Neutrophil (primary cell): ENCODE measurements around the gene ANKRD37.
"Not testable (repeated sequence)": the region's sequence is repeated elsewhere in the genome, so short reads cannot be mapped to it uniquely, and the experiment has no call there.

Source experiments
- H3K27ac ChIP-seq: fragments of 200-600 bp; sonication (generic); 2 replicates; pipeline ENCODE4 v1.5.1; 2016; ENCODE audit warnings: mild to moderate bottlenecking, moderate library complexity
- H3K27me3 ChIP-seq: fragments of 200-600 bp; sonication (generic); 2 replicates; pipeline ENCODE4 v1.6.0; 2016; ENCODE audit warnings: mild to moderate bottlenecking
- H3K36me3 ChIP-seq: fragments of 200-600 bp; sonication (generic); 2 replicates; pipeline ENCODE4 v1.5.1; 2017
- H3K4me1 ChIP-seq, 2 experiments: fragments of 200-600 bp in 1 of 2; sonication (generic) in 1 of 2; 1 replicate in 1 of 2; 2 replicates in 1 of 2; pipeline versions ENCODE4 v1.5.1 to v1.6.1; 2013 to 2016; ENCODE audit warnings: low read depth in 1 of 2, low read length in 1 of 2, mild to moderate bottlenecking in 1 of 2, moderate library complexity in 1 of 2; ENCODE audit not compliant: control insufficient read depth in 1 of 2, insufficient read depth in 1 of 2
- H3K4me3 ChIP-seq, 2 experiments: fragments of 200-600 bp in 1 of 2; sonication (generic) in 1 of 2; 1 replicate in 1 of 2; 2 replicates in 1 of 2; pipeline ENCODE4 v1.5.1; 2013 to 2016; ENCODE audit warnings: low read depth in 1 of 2, low read length in 1 of 2, mild to moderate bottlenecking in 1 of 2, moderate library complexity in 1 of 2
- H3K9me3 ChIP-seq: fragments of 200-600 bp; sonication (generic); 2 replicates; pipeline ENCODE4 v1.5.1; 2016
- TF ChIP-seq, protein P1 (sequence below): fragments of 200-600 bp; sonication (generic); IDR thresholded peaks from 2 replicates; pipeline ENCODE4 v1.5.1; 2016; ENCODE audit warnings: antibody characterized with exemption

Gene ANKRD37

DNA sequence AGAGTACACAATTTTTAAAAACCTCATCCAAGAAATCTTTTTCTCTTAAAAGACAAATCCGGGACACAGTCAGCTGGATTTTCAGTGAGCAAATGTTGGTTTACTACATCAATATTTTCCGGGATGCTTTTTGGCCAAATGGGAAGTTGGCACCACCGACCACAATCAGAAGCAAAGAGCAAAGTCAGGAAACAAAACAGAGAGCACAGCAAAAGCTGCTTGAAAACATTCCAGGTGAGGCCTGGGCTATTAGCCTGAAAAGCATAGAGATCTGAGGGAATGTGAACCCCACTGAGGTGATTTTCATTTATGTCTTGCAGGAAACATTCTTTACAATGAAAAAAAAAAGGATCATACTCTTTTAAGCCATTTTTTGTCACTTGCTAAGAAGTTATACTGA lies 34.8 kb upstream of the ANKRD37 start:
- Histone ChIP-seq H3K4me3 (no peak overlapping the region), H3K27ac (no peak overlapping the region), H3K9me3 (no peaks in the 10 kb centered on the region), H3K36me3 (no peaks in the 10 kb centered on the region), H3K27me3 (peaks cover 20% of the 10 kb centered on the region), H3K4me1 (no peaks in the 10 kb centered on the region)
- TF ChIP-seq, protein P1, sequence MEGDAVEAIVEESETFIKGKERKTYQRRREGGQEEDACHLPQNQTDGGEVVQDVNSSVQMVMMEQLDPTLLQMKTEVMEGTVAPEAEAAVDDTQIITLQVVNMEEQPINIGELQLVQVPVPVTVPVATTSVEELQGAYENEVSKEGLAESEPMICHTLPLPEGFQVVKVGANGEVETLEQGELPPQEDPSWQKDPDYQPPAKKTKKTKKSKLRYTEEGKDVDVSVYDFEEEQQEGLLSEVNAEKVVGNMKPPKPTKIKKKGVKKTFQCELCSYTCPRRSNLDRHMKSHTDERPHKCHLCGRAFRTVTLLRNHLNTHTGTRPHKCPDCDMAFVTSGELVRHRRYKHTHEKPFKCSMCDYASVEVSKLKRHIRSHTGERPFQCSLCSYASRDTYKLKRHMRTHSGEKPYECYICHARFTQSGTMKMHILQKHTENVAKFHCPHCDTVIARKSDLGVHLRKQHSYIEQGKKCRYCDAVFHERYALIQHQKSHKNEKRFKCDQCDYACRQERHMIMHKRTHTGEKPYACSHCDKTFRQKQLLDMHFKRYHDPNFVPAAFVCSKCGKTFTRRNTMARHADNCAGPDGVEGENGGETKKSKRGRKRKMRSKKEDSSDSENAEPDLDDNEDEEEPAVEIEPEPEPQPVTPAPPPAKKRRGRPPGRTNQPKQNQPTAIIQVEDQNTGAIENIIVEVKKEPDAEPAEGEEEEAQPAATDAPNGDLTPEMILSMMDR, result no peak

DNA sequence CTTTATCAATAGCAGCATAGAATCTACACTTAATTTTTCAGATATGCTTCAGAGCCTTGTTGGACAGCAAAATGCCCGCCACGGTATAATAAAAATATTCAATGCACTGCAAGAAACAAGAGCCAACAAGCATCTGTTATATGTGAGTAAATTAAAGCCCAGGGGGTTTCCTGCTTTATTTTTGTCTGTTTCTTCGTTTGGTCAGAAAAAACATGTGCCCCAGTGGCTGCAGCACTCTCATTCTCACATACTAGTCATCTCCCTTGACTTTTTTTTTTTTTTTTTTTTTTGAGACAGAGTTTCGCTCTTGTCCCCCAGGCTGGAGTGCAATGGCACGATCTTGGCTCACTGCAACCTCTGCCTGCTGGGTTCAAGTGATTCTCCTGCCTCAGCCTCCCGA lies 34.1 kb upstream of the ANKRD37 start:
- peaks cover 22% of the 10 kb centered on the region for H3K27me3 ChIP-seq
- H3K4me3 ChIP-seq, H3K9me3 ChIP-seq, H3K36me3 ChIP-seq, H3K4me1 ChIP-seq, H3K27ac ChIP-seq: not testable (repeated sequence)

DNA sequence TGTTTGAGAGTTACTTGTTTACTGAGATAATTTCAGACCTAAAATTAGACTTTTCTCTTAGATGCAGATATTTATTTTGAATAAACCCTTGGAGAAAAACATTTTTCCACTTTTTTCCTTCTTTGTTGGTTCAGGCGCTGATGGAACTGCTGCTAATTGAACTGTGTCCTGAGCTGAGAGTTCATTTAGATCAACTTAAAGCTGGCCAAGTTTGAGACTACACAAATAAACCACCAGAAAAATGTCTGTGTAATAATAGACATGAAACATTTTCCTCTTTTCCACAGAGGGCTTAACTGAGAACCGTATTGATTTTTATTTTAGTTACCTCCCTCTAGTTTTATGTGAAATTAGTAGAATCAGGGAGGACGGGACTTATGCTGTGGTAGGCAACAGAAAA lies 33.4 kb upstream of the ANKRD37 start:
- Histone ChIP-seq H3K27ac (no peak overlapping the region), H3K4me3 (no peak overlapping the region), H3K9me3 (no peaks in the 10 kb centered on the region), H3K27me3 (peaks cover 22% of the 10 kb centered on the region), H3K4me1 (no peaks in the 10 kb centered on the region), H3K36me3 (no peaks in the 10 kb centered on the region)
- TF ChIP-seq, protein P1, result no peak

DNA sequence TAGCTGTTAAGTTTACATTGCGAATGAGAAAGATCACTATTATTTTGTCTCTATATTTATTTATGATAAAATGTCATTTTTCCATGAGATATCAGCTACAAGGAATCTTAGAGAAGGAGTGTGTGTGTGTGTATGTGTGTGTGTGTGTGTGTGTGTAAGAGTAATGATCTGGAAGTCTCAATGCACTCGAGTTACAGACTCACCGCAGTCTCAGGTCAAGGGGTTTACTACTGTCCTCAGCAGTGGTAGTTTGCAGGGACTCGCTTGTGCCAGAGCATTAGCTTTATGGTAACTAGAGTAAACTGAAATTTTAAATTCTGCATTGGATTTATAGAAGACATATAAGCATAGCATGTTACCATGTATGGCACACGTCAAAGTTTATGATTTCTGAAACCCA lies 31.8 kb upstream of the ANKRD37 start:
- TF ChIP-seq, protein P1, result no peak
- H3K27ac ChIP-seq, result no peak overlapping the region
- H3K27me3 ChIP-seq, result peaks cover 22% of the 10 kb centered on the region
- H3K9me3 ChIP-seq, result no peaks in the 10 kb centered on the region
- H3K4me3 ChIP-seq, result no peak overlapping the region
- no peaks in the 10 kb centered on the region for H3K36me3 ChIP-seq
- no peaks in the 10 kb centered on the region for H3K4me1 ChIP-seq

DNA sequence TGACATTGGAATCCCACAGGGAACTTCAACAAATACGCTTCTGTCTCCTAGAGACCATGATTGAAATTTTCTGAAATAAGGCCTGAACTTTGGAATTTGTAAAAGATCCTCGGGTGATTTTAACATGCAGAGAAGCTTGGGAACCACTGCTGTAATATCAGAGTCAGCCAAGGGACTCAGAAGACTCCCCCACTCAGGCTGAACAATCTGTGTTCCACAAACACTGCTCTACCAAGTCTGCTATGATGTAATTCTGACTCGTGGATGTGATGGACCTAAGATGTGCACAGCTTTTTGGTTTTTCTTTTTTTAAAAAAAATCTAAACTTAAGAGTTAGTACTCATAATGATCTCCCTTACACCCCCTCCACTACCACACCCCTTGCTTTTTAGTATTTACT lies 26.9 kb upstream of the ANKRD37 start:
- Histone ChIP-seq H3K27ac (no peak overlapping the region), H3K27me3 (peaks cover 46% of the 10 kb centered on the region), H3K9me3 (no peaks in the 10 kb centered on the region), H3K36me3 (no peaks in the 10 kb centered on the region), H3K4me3 (no peak overlapping the region), H3K4me1 (no peaks in the 10 kb centered on the region)
- TF ChIP-seq, protein P1, result no peak

DNA sequence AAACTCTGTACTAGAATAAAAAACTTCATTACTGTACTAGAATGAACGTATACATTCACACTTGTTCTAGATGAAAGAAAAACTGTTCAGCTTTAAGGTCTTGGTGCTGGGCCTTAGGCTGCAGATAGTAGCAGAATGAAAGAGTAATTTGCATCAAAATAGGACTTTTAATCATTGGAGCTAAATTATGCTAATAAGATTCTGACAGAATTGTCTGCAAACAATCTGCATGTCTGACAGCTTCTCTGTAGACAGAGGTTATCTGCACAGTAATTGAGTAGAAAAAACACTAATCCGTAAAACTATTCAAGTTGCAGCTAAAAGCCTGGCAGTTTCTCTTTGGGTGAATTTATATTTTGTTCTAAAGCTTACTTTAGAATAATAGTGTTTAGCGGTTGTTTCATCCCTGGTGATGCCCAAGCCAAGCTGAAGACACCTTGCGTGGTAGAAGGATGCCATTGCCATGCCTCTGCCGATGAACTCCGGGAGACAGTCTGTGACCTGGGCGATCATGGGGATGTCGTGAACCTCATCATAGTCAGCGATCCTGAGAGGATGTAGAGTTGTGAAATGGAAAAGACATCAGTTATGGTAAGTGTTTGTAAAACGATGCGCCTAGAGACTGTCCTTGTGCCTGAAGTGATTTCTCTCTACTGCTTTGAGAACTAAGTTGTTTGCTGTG lies 26.2 kb upstream of the ANKRD37 start:
- Histone ChIP-seq H3K9me3 (no peaks in the 10 kb centered on the region), H3K36me3 (no peaks in the 10 kb centered on the region), H3K4me1 (no peaks in the 10 kb centered on the region), H3K4me3 (no peak overlapping the region), H3K27me3 (peaks cover 50% of the 10 kb centered on the region), H3K27ac (no peak overlapping the region)
- TF ChIP-seq, protein P1, result no peak
